ENCODE results near the gene NRGN.
"Not testable (repeated sequence)": the region's sequence is repeated elsewhere in the genome, so short reads cannot be mapped to it uniquely, and the experiment has no call there.

Gene NRGN

DNA sequence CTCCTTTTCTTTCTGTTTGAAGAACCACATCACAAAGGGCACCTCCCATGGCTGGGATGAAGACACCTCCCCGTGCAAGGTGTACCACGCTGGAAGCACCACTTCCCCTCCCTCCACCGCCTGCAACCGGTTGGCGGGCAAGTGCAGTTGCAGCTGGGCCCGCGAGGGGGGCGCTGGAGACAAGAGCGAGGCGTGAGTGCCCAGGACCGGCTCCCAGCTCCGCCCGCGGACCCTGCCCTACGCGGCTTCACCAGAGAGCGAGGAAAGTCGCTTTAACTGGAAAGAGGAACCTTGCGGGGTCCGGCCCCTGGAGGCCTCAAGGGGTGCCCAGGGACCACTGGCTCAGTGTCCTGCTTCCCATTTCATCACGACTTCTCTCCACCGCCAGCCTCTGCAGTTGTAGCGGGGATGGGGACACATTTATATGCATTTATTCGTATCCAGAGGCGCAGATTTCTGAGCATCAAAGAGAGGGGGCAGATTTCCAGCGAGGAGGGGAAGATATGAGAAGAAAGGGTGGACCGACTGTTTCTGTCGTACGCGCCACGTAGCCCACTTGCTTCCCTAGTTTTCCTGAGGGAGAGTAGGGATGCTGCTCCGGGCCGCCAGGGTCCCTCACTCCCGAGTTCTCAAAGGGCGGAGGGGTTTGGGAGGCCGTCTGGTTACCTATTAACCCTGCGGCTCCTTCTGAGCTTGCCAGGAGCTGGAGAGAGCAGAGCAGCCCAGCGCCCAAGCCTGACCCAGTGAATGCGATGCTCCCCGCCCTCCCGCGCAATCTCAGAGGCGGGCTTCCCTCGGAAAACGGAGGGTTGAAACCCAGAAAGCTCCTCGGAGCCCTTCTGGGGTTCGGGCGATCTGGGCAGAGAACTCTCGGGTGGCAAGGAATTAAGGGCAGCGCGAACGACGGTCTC, 18.9 kb downstream of the NRGN start:
- no peak for DNase-seq

DNA sequence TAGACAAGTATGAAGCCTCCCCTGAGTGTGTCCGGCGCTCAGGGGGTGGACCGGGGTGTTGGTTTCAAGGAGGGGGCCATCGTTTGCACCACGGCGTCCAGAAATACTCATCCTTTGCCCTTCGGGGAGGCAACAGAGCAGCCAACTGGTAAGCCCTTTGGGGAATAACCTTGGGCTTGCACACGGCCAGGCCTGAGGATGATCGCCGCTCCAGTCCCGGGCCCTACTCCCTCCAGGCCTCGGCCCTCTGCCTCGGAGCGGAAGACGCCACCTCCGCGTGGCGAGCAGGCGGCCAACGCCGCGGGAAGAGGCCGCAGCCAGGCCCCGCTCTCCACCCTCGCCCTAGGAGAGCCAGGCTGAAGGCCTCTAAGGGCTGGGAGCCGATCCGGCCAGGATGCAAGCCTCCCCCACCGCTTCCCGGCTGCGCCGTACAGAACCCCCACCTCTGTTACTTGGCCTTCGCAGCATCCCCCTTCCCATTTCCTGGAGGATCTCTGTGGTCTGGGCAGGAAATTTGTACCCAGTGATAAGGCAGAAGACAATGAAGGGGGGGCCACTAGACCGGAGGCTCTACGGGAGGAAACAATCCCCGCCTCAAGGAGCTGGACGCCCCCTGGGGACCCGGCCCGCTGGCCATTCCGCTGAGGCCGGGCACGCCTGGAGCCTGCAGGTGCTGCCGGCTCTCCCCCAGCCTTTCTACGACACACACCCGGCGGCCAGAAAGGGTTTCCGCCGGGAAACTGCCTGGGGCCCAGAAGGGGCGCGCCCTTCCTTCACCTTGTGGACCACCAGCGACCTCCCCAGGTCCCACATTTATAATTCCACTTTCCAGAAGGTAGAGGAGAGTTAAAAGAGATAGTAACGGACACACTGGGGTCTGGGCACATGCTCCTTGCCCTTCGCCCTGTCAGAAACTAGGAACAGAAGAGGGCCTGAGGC, 19.8 kb downstream of the NRGN start:
- DNase-seq = no peak

DNA sequence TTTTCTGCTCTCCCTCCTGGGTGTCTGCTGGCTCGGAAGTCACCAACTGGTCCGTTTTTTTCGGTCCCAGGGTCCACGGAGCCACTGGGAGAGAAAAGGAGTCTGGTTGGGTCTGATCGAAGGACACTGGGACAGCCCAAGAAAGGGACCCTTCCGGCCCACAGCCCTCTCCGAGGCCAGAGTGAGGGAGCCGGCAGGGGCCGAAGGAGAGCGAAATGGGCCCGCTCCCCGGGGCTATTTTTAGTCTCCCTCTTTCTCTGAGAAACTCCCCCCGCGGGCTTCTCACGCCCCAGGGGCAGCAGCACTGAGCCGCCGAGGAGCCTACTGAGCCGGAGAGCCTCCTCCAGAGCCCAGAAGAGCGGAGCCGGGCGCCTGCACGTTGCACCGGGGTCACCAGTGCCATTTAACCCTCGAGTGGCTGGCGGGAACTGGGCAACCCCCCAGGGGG, 20.5 kb downstream of the NRGN start:
- DNase-seq = no peak

DNA sequence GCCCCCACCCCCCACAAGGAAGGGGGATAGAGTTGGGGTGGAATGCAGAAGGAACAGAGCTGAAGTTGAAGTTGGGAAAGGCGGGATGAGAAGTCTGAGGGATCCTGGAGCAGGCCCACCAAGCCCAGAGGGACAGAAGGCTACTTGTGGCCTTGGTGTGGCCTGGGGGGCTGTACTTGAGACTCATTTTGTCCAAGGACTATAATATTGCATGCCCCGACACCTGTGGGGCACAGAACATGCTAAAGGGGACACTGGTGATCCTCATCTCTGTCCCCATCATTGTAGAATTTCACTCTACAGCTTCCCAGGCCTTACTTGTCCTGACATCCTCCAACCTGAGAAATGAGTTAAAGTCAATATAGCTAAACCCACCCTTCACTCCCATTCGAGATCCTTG, 21.1 kb downstream of the NRGN start:
- no peak for DNase-seq

DNA sequence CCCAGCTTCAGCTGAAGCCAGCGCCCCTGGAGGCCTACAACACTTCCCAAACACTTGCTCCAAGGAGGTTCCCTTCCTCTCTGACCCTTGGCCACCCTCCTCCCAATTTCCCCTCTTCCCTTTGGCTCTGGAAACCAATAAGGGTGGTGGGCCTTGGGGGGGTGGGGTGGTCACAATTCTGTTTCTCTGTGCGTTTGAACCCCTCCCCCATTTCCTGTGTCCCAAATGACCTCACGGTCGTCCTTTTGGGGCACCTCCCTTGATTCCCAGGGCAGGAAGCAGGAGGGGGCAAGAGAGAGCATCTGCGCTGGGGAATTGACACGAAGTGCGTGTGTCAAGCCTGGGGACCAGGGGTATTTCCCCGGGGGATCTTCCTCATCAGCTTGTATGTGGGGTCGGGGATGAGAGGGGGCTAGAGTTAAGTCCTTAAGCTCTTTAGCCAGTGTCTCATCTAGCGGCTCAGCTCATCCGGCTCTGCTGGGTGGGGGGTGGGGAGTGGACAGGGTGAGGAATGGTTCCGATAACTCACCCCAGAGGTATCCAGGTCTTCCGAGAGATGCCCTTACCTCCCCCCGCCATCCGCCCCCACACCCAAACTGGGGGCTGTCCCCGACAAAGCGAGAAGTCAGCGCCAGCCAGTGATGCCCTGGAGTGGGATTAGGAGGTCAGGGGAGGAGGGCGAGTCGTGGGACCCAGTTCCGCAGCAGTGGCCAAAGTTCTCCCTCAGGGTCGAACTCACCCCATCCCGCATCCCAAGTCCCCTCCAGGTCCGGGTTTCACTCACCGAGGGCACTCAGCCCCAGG, 21.8 kb downstream of the NRGN start:
- DNase-seq = no peak

DNA sequence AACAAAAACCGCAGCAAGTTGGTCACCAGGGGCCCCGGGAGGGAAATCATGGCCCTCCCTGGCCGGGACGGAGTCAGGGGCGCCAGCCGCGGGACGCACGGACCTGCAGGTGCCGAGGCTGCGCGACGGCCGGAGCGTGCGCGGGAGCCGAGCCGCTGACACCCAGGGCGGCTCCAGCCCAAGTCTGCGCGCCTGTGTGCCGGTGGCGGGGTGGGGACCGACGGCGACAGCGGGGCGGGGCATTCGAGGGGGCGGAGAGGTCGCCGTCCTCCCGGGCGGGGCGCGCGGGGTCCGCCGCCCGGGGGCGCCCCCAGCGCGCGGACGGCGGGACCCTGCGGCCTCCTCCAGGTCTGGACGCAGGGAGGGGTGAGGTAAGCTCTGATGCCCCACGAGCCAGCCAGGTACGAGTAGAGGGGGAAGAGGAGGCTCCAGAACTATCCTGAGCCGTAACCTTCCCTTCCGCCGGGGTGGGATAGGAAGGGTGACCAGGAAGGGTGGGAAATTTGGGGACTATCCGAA, 22.4 kb downstream of the NRGN start, which contains the start of gene ESAM:
TSS of gene ESAM (minus strand) at position 186 of the 519 bp plus-strand sequence. CDS start at position 50, 136 bp downstream.
- DNase-seq = no peak

DNA sequence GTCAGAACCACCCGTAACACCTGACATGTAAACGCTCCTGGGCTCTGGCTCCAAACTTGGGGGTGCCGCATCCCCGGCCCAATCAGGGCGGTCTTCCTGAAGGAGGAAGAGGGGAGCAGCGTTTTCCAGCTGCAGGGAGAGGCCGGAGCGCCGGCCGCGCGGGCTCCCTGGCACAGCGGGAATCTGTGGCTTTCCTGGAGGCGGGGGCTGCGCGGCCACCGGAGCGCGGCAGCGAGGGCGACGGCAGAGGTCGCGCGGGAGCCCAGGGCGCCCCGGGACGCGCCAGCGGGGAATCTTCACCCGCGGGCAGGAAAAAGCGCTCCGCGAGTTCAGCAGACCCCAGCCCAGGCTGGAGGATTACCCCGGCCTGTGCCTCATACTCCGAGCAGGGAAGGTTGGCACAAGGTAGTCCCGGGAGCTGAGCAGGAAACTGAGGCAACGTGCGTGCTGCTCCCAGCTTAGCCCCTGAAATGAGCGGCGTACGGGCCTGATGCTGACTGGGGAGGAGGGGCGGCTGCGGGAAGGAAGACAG, 22.9 kb downstream of the NRGN start:
- DNase-seq = no peak

DNA sequence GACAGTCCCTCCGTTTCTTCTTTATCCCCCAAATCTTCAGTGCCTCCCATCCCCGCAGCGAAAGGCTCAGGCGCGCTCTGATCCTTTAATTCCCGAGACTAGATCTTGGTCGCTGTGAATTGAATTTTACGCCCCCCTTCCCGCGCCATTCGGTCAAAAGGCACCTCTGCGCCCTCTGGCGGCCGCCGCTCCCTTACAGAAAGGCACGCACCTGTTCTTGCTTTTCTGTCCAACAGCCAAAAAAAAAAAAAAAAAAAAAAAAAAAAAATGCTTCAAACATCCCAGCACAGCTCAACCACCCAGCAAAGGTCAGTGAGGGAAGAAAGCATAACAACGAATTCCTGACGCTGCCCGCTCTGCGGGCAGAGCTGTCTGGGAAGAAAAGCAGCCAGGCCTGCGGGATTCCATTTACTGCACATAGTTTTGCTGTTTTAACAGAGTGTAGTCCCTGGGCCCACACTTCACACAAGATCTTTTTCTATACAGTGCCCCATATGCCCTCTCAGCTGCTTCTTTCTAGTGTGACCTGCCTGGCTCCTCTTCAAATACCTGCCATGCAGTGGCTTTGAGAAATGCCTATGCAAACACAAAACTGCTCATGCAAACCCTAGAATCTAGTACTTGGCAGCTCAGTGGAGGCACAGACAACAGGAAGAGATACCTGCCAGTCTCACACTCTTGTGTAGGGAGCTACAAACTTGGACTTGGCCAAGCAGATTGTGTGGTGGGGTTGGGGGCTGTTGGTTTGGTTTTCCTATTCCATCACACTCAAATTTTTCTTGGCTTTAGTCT, 23.6 kb downstream of the NRGN start:
- peak; percentile 46 for DNase-seq

DNA sequence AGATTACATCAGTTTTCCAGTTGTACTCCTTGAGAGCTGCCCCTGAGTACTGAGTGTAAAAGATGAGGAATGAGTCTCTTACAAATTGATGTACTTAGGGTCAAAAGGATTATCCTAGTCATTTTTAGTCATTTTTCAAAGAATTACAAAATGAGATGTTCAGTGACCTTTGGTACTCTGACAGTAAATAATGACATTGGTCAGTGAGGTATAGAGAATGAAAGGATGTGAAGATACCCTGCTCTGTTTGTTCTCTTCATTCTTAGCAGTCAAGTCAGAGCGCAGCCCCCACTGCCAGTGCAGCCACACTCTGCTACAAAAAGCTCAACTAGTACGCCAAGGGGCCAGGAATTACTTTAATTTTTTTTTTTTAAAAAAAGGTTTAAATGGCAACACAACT, 26.4 kb downstream of the NRGN start:
- DNase-seq = no peak

DNA sequence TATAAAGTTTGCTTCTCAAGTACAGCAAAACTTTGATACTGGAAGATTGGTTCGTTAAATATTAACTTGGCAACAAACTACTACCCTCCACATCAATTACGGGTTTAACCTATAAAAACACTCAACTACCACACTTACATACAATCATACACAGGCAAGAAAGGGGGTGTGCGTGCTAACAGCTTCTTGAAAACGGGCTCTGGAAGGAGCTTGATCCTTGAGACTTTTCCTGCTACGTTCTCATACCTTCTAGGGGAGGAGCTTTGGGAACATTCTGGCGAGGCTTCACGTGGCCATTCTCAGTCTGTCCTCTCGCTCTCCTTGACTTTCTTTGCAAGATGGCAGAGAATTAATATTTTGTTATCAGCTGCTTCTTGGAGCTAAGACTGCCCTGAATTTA, 29.2 kb downstream of the NRGN start:
- DNase-seq = no peak

DNA sequence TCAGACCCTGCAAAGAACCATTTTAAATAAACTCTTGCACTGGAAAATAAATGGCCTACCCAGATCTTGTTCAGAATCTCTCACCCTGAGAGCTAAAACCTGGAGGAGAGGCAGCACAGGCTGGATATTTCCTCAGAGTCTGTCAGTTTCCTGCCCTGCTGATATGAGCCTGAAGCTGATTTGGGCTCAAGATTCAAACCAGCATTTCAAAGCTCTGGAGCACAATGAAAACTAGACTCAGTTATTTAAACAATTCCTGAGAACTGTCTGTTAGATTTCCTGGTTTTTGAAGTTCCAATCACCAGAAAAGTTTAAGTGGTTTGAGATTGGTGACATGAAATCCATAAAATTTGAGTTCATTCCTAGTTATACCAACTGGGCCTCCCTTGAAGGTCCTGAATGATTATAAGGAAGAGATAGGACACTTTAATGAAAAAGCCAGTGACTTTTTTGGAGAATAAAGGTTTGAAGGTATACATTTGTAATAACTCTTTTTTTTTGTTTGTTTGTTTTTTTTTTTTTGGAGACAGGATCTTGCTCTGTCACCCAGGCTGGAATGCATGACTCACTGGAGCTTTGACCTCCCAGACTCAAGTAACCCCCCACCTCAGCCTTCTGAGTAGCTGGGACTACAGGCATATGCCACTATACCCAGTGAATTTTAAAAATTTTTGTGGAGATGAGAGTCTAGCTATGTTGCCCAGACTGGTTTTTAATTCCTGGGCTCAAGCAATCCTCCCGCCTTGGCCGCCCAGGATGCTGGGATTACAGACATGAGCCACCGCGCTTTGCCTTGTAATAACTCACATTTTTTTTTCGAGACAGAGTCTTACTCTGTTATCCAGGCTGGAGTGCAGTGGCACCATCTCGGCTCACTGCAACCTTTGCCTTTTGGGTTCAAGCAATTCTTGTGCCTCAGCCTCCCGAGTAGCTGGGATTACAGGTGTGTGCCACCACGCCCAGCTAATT, 30.3 kb downstream of the NRGN start:
- no peak for DNase-seq

DNA sequence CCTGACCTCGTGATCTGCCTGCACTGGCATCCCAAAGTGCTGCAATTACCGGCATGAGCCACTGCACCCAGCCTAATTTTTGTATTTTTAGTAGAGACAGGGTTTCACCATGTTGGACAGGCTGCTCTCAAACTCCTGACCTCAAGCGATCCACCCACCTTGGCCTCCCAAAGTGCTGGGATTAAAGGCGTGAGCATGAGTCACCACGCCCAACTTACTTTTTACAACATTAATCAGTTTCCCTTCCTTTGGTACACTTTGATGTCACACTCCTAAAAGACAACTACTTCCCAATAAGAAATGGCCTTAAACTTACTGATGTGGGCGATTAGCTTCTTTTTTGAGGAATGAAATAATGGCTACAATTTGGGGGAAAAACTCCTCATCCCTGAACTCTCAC, 31.2 kb downstream of the NRGN start:
- DNase-seq = not testable (repeated sequence)

DNA sequence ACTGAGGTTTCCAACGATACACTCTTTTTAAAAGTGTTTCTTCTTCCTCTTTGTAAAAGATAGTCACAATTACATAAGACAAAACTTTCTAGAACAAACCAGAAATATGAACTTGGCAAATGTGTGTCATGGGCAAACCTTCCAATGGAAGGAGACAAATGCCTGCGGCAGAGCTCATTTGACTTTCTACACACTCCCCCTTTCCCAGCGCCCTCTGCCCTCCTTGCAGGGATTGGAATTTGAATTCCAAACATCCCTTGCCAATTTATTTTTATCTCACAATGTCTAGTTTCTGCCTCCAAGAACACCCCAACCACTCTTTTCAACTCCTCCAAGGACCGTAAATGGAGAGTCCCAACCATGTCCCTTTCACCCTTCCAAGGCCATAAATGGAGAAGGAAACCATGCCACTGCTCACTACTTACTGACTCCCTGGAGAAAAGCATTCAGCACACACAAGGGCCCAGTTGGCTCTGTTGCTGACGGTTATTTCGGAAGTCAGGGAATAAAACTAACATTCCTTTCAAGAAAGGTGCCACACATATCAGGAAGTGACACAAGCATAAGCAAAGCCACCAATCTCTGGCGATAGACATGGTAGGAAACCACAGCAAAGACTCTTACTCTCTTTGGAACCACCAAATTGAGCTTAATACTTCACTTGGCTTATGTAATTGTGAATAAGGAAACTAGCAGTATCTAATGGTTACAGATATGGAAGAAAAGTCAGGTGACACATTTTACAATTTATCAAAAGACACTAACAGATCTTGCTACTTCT, 37.3 kb downstream of the NRGN start:
- no peak for DNase-seq

DNA sequence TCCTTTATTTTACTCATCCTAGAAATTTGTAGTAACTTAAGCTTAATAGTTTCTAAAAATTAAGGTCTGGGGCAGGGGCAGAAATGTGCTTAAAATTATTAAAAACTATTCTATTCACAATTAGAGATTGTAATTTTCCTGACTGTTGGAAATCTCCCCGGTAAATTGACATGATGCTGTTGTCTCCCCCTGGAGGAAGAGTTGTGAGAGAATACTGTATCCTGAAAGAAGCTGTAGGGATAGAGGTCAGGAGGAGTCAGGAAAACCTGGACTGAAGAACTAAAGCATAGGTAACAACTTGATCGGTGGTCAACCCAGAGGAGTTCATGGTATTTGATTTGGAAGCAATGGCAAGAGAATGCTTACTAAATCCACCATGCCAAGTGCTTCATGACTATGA, 38.5 kb downstream of the NRGN start:
- no peak for DNase-seq

DNA sequence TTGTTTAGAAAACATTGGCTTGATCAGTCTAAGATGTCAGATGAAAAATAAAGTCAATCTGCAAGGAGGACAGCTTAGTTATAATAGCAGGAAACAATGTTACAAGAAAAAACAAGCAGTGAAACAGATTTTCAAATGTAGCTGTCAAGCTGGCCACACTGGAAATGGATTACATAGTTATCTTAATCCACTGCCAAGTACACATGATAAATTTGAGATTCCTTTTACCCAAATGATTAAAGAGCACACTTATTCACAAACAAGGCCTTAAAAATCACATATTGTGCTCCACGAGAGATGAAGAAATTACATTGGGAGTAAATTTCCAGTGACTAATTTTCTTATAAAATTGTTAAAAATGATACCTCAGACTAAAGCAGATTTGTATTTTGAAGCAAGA, 39.8 kb downstream of the NRGN start:
- DNase-seq = no peak

DNA sequence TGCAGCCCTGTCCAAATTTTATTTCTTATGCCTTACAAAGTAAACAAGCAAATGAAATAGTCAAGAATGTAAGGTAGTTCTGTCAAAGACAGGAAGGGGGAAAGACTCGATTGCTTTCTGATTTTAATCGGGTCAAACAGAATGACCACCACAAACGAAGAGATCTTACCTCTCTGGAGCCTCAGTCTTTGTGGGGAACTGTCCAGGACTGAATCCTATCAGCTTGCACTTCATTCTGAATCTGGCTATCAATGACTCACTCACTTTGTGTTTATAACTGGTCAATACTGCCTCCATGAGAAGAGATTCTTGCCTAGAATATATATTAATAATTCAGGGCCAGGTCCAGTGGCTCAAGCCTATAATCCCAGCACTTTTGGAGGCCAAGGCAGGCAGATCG, 43.3 kb downstream of the NRGN start:
- no peak for DNase-seq

DNA sequence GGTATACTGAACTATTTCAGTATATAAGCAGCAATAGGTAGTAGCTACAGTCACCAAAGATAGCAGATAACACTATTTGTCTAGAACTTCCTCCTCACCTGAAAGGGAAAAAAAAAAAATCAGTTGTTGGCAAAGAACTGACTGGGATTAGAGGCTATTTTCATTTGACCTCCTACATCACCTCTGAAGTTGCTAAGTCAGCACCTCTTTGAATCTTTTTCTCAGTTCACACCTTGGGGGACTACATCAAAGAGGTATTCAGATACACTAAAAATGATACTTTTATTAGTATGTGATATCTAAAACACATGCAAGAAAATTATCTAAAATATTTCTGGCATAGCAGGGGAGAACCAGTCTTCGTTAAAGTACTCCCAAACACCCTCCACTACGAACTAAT, 44.3 kb downstream of the NRGN start:
- no peak for DNase-seq

DNA sequence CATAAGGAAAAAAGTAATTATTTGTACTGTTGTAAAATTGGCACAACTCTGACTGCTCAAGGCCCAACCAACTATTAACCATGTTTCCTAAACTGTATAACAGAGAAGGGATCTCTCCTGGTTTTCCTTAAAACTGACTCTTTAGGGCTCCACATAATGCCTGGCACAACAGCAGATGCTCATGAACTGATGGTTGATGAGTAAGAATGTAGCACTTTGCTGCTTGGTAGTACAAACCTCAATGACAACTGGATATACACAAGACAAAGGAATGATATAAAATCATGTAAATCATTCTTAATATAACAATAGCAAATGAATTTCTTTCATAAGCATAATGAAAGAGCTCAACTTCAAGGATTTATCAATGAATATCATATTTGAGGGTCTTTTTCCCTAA, 48.8 kb downstream of the NRGN start:
- no peak for DNase-seq

DNA sequence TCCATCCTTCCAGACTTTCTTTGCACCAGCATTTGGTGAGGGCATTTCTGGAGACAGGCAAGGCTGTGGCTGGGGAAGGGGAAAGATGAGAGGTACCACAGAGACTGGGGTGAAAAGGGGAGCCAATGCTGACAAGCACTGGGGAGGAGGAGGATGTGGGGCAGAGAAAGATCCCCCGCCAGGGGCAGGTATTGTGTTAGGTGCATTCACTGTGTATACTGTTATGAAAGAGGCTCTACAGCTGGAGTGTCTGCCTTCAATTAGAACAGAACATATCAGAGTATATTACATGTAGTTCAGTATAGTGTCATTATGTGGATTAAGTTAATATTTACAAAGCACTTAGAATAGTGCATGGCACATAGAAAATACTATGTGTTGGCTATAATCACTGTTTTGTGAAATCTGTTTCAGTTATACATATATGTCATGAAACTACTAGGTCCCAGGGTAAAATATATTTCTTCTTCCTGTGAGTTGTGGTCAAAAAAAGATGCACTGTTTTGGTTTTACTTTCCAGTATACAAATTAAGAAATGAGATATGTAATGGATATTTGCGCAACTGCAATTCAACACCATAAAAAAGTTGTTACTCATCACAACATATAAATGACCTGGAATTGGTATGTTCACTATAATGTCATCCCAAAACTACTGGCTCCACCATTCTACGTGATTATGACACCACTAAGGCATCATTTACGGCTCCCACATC, 52.0 kb downstream of the NRGN start:
- no peak for DNase-seq
